H1 (cell line): Measurements from ENCODE around the gene ARMC7. TPM values are rescaled to one million over a fixed set of nuclear protein-coding genes. Genes with fewer than 3 reads are reported as not detected.

ENCODE experiments used
- CTCF ChIA-PET: fragments of 300-600 bp; sonication (Branson Sonifier 250); formaldehyde crosslinking; loops from one replicate; lab custom pipeline; 2021; ENCODE audit not compliant: partially characterized antibody; lab: Charles Lee
- POLR2A ChIA-PET: fragments of 300-600 bp; sonication (Branson Sonifier 250); formaldehyde crosslinking; loops from one replicate; lab custom pipeline; 2021; ENCODE audit warnings: inconsistent platforms; ENCODE audit not compliant: partially characterized antibody; lab: Charles Lee
- DNase-seq, 2 experiments: peaks; one replicate each; pipeline versions ENCODE4 v3.0.0 to v3.0.0-alpha.2; 2010 to 2022; ENCODE audit warnings: low spot score in 2 of 2, low read depth in 1 of 2, mixed read lengths in 1 of 2
- FAIRE-seq: peaks from 2 replicates; lab custom pipeline; 2011; peaks lifted over from hg19 to GRCh38; lab: Jason Lieb, UNC
- H2AFZ ChIP-seq: 2 replicates; pipeline ENCODE4 v1.8.1; 2012; ENCODE audit warnings: low read length, inconsistent platforms
- H2AK5ac ChIP-seq: 2 replicates; pipeline ENCODE4 v1.6.1; 2013; ENCODE audit warnings: low read depth, low read length
- H2BK120ac ChIP-seq: replicated peaks from 2 replicates; pipeline ENCODE3; 2013; ENCODE audit warnings: low read depth, low read length, inconsistent platforms
- H2BK12ac ChIP-seq: 2 replicates; pipeline ENCODE4 v1.6.1; 2013; ENCODE audit warnings: low read depth, low read length
- H2BK15ac ChIP-seq: 2 replicates; pipeline ENCODE4 v1.6.1; 2013; ENCODE audit warnings: low read length
- H2BK20ac ChIP-seq: 2 replicates; pipeline ENCODE4 v1.6.1; 2013; ENCODE audit warnings: low read length
- H2BK5ac ChIP-seq: 2 replicates; pipeline ENCODE4 v1.6.1; 2013; ENCODE audit warnings: low read depth, low read length
- H3K14ac ChIP-seq: 2 replicates; pipeline ENCODE4 v1.6.1; 2013; ENCODE audit warnings: inconsistent platforms; ENCODE audit not compliant: insufficient read length
- H3K18ac ChIP-seq: 2 replicates; pipeline ENCODE4 v1.6.1; 2013; ENCODE audit warnings: low read length; ENCODE audit errors: extremely low read depth
- H3K23ac ChIP-seq: 2 replicates; pipeline ENCODE4 v1.6.1; 2013; ENCODE audit warnings: inconsistent platforms; ENCODE audit not compliant: insufficient read length
- H3K23me2 ChIP-seq: 2 replicates; pipeline ENCODE4 v1.6.1; 2013; ENCODE audit warnings: low read depth, low read length
- H3K27ac ChIP-seq: 2 replicates; pipeline ENCODE4 v1.6.1; 2011; ENCODE audit warnings: low read depth, low read length, inconsistent platforms
- H3K27me3 ChIP-seq, 4 experiments: replicated peaks in 1 of 4; 1 replicate in 1 of 4; 2 replicates in 3 of 4; pipeline versions ENCODE4 v1.6.1 to v1.8.1; 2011 to 2013; ENCODE audit warnings: low read length in 3 of 4, mild to moderate bottlenecking in 3 of 4, inconsistent platforms in 2 of 4, mixed read lengths in 2 of 4, moderate library complexity in 1 of 4; ENCODE audit not compliant: control insufficient read depth in 3 of 4, insufficient read depth in 3 of 4; ENCODE audit errors: extremely low read depth in 1 of 4
- H3K36me3 ChIP-seq, 4 experiments: 2 replicates each; pipeline versions ENCODE4 v1.6.1 to v1.8.1; 2011 to 2013; ENCODE audit warnings: mild to moderate bottlenecking in 4 of 4, low read length in 3 of 4, moderate library complexity in 2 of 4, control low read depth in 1 of 4, inconsistent platforms in 1 of 4; ENCODE audit not compliant: insufficient read depth in 4 of 4, control insufficient read depth in 2 of 4
- H3K4ac ChIP-seq: replicated peaks from 2 replicates; pipeline ENCODE3; 2013; ENCODE audit warnings: low read length, low read depth, mixed read lengths, inconsistent platforms; ENCODE audit not compliant: insufficient read length
- H3K4me1 ChIP-seq, 4 experiments: replicated peaks in 1 of 4; 1 replicate in 1 of 4; 2 replicates in 3 of 4; pipeline versions ENCODE4 v1.6.1 to v1.8.1; 2011 to 2013; ENCODE audit warnings: low read length in 3 of 4, inconsistent platforms in 2 of 4, mixed read lengths in 1 of 4; ENCODE audit not compliant: insufficient read depth in 4 of 4, control insufficient read depth in 3 of 4
- H3K4me2 ChIP-seq, 2 experiments: 2 replicates each; pipeline versions ENCODE4 v1.6.1 to v1.8.1; 2011 to 2013; ENCODE audit warnings: low read depth in 2 of 2, low read length in 2 of 2, control low read depth in 1 of 2, inconsistent platforms in 1 of 2, mild to moderate bottlenecking in 1 of 2; ENCODE audit not compliant: insufficient read depth in 1 of 2
- H3K4me3 ChIP-seq, 4 experiments: fragments of 200-600, 300-600 bp in 1 of 4; sonication (generic), shearing (Covaris generic), sonication (Bioruptor Twin) in 1 of 4; 2 replicates each; pipeline versions ENCODE4 v1.5.1 to v1.8.1; 2011 to 2016; ENCODE audit warnings: low read length in 4 of 4, low read depth in 3 of 4, control low read depth in 2 of 4, inconsistent platforms in 2 of 4, mild to moderate bottlenecking in 2 of 4, mixed read lengths in 1 of 4, moderate library complexity in 1 of 4; ENCODE audit not compliant: insufficient read depth in 2 of 4; ENCODE audit errors: extremely low read depth in 1 of 4
- H3K56ac ChIP-seq: replicated peaks from 2 replicates; pipeline ENCODE3; 2013; ENCODE audit warnings: low read depth, mild to moderate bottlenecking, mixed read lengths, low read length, inconsistent platforms; ENCODE audit not compliant: insufficient read length
- H3K79me1 ChIP-seq: 2 replicates; pipeline ENCODE4 v1.6.1; 2013; ENCODE audit warnings: low read depth, low read length, control low read depth
- H3K79me2 ChIP-seq, 2 experiments: 2 replicates each; pipeline versions ENCODE4 v1.6.1 to v1.8.1; 2012 to 2013; ENCODE audit warnings: low read length in 2 of 2, mild to moderate bottlenecking in 2 of 2, inconsistent platforms in 1 of 2; ENCODE audit not compliant: insufficient read depth in 2 of 2, control insufficient read depth in 1 of 2
- H3K9ac ChIP-seq, 4 experiments: replicated peaks in 1 of 4; 1 replicate in 1 of 4; 2 replicates in 3 of 4; pipeline versions ENCODE4 v1.6.1 to v1.8.1; 2011 to 2013; ENCODE audit warnings: low read depth in 3 of 4, low read length in 3 of 4, control low read depth in 2 of 4, mild to moderate bottlenecking in 2 of 4, moderate library complexity in 2 of 4, inconsistent platforms in 1 of 4; ENCODE audit errors: extremely low read depth in 1 of 4
- H3K9me3 ChIP-seq, 2 experiments: 2 replicates each; pipeline versions ENCODE4 v1.6.1 to v1.8.1; 2012 to 2013; ENCODE audit warnings: mild to moderate bottlenecking in 2 of 2, moderate library complexity in 2 of 2, control low read depth in 1 of 2, inconsistent platforms in 1 of 2, low read depth in 1 of 2, low read length in 1 of 2, mixed read lengths in 1 of 2; ENCODE audit not compliant: insufficient read depth in 2 of 2
- H4K20me1 ChIP-seq, 2 experiments: replicated peaks in 1 of 2; 2 replicates each; pipeline versions ENCODE3 to v1.8.1; 2011 to 2013; ENCODE audit warnings: inconsistent platforms in 2 of 2, low read length in 2 of 2, mild to moderate bottlenecking in 1 of 2; ENCODE audit not compliant: insufficient read depth in 2 of 2, control insufficient read depth in 1 of 2
- H4K5ac ChIP-seq: 2 replicates; pipeline ENCODE4 v1.6.1; 2013; ENCODE audit warnings: low read length, low read depth, mixed read lengths, inconsistent platforms; ENCODE audit not compliant: insufficient read length
- H4K8ac ChIP-seq: 2 replicates; pipeline ENCODE4 v1.8.0; 2013; ENCODE audit warnings: mild to moderate bottlenecking, moderate library complexity, low read length, inconsistent platforms; ENCODE audit not compliant: insufficient read depth; ENCODE audit errors: extremely low read depth
- H4K91ac ChIP-seq: replicated peaks from 2 replicates; pipeline ENCODE3; 2013; ENCODE audit warnings: low read length, mixed read lengths, inconsistent platforms; ENCODE audit not compliant: insufficient read length
- EZH2 ChIP-seq: fragments of 200-600 bp; sonication (generic); IDR thresholded peaks from 2 replicates; pipeline ENCODE4 v1.7.1; 2012; ENCODE audit warnings: low read depth, mild to moderate bottlenecking, moderate library complexity, low read length, inconsistent platforms; ENCODE audit not compliant: severe bottlenecking
- HDAC2 ChIP-seq, 2 experiments: fragments of 300-600 bp in 1 of 2; sonication (generic) in 1 of 2; IDR thresholded peaks; 2 replicates each; pipeline ENCODE4 v1.6.1; 2011 to 2012; ENCODE audit warnings: low read depth in 2 of 2, low read length in 2 of 2, mild to moderate bottlenecking in 2 of 2, moderate library complexity in 2 of 2, borderline replicate concordance in 1 of 2, inconsistent platforms in 1 of 2
- KDM1A ChIP-seq: fragments of 200-600, 300-600 bp; sonication (generic); IDR thresholded peaks from 2 replicates; pipeline ENCODE4 v1.7.1; 2016; ENCODE audit warnings: mild to moderate bottlenecking, low read length, borderline replicate concordance
- PHF8 ChIP-seq: fragments of 200-600 bp; sonication (generic); conservative IDR thresholded peaks from 2 replicates; pipeline ENCODE4 v1.7.1; 2012; ENCODE audit warnings: low read depth, mild to moderate bottlenecking, inconsistent platforms, low read length, moderate library complexity
- RNF2 ChIP-seq: fragments of 200-900, 300-1000 bp; sonication (generic); IDR thresholded peaks from 2 replicates; pipeline ENCODE4 v1.7.1; 2016; ENCODE audit warnings: borderline replicate concordance, low read depth, mild to moderate bottlenecking, antibody characterized with exemption, low read length; ENCODE audit not compliant: poor library complexity, severe bottlenecking; ENCODE audit errors: missing control alignments
- TEAD4 ChIP-seq: IDR thresholded peaks from 2 replicates; pipeline ENCODE4 v1.6.1; 2012; ENCODE audit warnings: low read depth, low read length, inconsistent platforms, mixed read lengths
- WGBS, 2 experiments: shearing (Covaris generic) in 1 of 2; methylation state at CpG; one replicate each; pipeline versions ENCODE4 v1.1.6 to v1.1.7; 2013 to 2015; ENCODE audit warnings: low lambda C conversion rate in 2 of 2, mixed read lengths in 2 of 2, inconsistent platforms in 1 of 2, low coverage in 1 of 2, missing lambda C conversion rate in 1 of 2; ENCODE audit not compliant: insufficient replicate concordance in 2 of 2, insufficient coverage in 1 of 2, insufficient read length in 1 of 2; ENCODE audit errors: extremely low coverage in 1 of 2, missing lambda C conversion rate in 1 of 2; 5-methylcytosine and 5-hydroxymethylcytosine counted together
- polyA plus RNA-seq, 7 experiments: library from polyadenylated mRNA; depleted of rRNA in 3 of 7; stranded (reverse) in 5 of 7; unstranded in 2 of 7; fragments of >200 nt in 5 of 7; fragments of 200-250 nt in 2 of 7; gene quantifications; 1 replicate in 5 of 7; 2 replicates in 1 of 7; 4 replicates in 1 of 7; pipeline versions ENCODE4 v1.2.1 to v1.2.3, GENCODE V29; 2011 to 2013; ENCODE audit warnings: missing spikeins in 2 of 7, mixed read lengths in 2 of 7
- total RNA-seq: library from RNA; stranded (reverse); fragmentation: NEBNext Ultra II Directional; extraction: Animal tissue kit (Norgen Biotek cat#: 25700); gene quantifications from 2 replicates; pipeline ENCODE4 v1.2.1, GENCODE V29; 2021

The ARMC7 gene
- total and polyA plus RNA-seq, 2 of the 8 experiments (the other 6 are each of a cell fraction or from before 2014, with no cell fraction given) = 9.8 to 13.6 TPM

GRCh38 chr17:75093548-75094158, 16.1 kb upstream of the ARMC7 start:
- Histone ChIP-seq H3K14ac (no peak overlapping the region), H3K4ac (no peak overlapping the region), H3K9me3 (no peaks in the 10 kb centered on the region), H3K9ac (no peak overlapping the region), H3K23ac (no peak overlapping the region), H3K79me2 (peaks cover 0 to 7% of the 10 kb centered on the region in 2 experiments; a peak in 2 of 4 replicates), H3K27me3 (no peaks in the 10 kb centered on the region), H4K91ac (no peak overlapping the region), H3K79me1 (peaks cover 10% of the 10 kb centered on the region), H2BK20ac (no peak overlapping the region), H3K18ac (no peak overlapping the region), H3K27ac (0 out of 2 replicates have a peak overlapping the region, but pooled peaks have one; percentile 19), H4K20me1 (peaks cover 0 to 5% of the 10 kb centered on the region in 2 experiments), H2BK120ac (no peak overlapping the region), H4K8ac (peak overlapping the region; percentile 57), H2BK15ac (no peak overlapping the region), H2AK5ac (no peak overlapping the region), H3K4me1 (peaks cover 3 to 26% (median 19%) of the 10 kb centered on the region in 4 experiments), H3K36me3 (peaks cover 0 to 3% (median 0%) of the 10 kb centered on the region in 4 experiments; a peak in 2 of 8 replicates), H2BK5ac (peak overlapping the region; percentile 56; the same call in 1 of the 2 replicates), H3K4me2 (no peak overlapping the region), H2AFZ (no peak overlapping the region), H2BK12ac (no peak overlapping the region), H3K23me2 (peaks cover 4% of the 10 kb centered on the region), H3K4me3 (no peak overlapping the region), H4K5ac (no peak overlapping the region), H3K56ac (no peak overlapping the region)
- no peak for DNase-seq
- FAIRE-seq = no peak
- POLR2A ChIA-PET = interaction anchor here (0.8 to 1.3 kb wide), 3 partner anchors 11 to 36 kb away, joined by 4 to 6 read pairs (median 5); no protein-coding TSS in a partner anchor
- TF ChIP-seq EZH2 (no peak), KDM1A (no peak), RNF2 (no peak), HDAC2 (IDR thresholded peaks at IDR 0.05; ENCODE audit: borderline replicate concordance in 1 of 2, low read depth in 2 of 2, low read length in 2 of 2) (no peak), TEAD4 (no peak), PHF8 (no peak)
- 90% methylated on average over 18 of the region's 18 CpGs; no CpG with 5 or more reads in 1 of the 2 experiments for WGBS, 2 experiments
- CTCF ChIA-PET = interaction anchor here (0.6 to 6.8 kb wide), 6 partner anchors 12 to 368 kb away, joined by 3 to 60 read pairs (median 6); partner anchors contain the start of gene MIF4GD
